Stimulated activated CD4-positive, alpha-beta T cell treated with anti-CD3 and anti-CD28 coated beads, Interleukin-2, amount 100 ng/mL, for 4 hours (primary cell): ENCODE data around the gene UTS2R.
"Not testable (repeated sequence)": the region's sequence is repeated elsewhere in the genome, so short reads cannot be mapped to it uniquely, and the experiment has no call there.

Source experiments
- DNase-seq: peaks from one replicate; pipeline ENCODE4 v3.0.0-alpha.2; 2020; ENCODE audit warnings: low read depth

The UTS2R gene

DNA sequence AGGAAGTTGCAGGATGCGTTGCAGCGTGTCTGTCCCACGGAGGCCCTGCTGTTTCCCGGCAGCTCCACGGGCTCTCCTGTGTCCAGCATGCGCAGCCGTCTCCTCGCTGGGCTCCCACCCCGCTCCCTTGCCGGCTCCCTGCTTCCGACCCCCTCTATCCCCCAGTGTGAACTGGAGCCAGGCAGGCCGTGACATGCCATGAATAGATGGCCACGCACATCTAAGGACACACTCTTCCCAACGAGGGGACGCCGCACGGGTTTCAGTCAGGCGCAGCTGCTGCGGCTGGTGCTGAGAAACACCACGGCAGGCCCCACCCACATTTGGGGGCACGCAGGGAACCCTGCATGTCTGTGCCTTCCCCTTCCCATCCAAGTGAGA is 37.4 kb downstream of the UTS2R start:
- no peak for DNase-seq

DNA sequence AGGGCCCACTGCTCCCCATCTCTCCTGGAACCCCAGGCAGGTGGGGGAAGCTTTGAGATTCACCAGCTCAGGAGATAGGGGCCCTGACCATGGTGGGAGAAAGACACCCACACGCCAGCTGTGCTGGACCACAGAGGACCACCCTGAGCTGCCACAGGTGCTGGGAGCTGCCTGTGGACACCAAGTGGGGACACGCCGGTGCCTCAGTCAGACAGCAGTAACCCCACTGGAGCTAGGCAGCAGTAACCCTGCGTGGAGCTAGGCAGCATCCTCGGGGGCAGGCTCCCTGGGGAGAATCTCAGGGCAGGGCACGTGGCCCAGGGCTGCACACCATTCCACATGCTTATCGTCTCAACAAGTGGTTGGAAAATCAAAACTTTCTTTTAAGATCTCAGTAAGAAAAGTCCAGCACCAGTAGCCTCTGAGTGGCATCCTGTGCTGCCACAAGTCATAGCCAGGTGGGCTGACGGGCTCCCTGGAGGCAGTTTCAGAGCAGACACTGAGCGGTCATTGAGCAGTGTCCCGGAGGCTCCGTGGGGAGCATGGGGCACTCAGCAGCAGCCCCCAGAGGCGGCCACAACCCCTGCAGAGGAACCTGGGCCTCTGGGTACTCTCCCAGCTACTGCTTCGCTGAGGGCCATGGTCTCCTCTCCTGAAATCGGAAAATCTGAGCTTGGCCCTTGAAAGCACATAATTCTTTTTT is 38.6 kb downstream of the UTS2R start:
- DNase-seq: no peak

DNA sequence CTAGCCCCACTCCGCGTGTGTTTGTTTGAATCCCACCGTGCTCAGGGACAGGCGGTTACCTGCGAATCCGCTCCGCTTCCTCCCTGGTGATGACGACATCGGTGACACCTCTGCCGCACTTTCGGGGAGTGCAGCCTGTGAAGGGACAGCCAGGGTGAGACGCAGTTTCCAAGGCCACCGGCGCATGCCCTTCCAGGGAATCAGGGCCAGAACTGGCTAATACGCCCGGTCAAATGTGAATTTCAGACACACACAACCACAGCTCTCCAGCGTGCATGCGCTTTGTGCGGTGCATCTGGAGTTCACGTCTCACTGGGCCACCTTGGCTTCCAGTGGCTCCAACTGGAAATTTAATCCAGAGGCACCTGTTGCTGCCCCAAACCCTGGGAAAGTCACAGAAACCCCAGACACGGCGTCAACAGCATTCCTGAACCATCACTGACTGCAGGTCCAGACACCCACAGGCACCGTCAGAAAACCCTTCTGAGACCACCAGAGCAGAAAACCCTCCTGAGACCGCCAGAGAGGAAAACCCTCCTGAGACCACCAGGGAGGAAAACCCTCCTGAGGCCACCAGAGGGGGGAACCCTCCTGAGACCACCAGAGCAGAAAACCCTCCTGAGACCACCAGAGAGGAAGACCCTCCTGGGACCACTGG is 40.0 kb downstream of the UTS2R start:
- DNase-seq: no peak

DNA sequence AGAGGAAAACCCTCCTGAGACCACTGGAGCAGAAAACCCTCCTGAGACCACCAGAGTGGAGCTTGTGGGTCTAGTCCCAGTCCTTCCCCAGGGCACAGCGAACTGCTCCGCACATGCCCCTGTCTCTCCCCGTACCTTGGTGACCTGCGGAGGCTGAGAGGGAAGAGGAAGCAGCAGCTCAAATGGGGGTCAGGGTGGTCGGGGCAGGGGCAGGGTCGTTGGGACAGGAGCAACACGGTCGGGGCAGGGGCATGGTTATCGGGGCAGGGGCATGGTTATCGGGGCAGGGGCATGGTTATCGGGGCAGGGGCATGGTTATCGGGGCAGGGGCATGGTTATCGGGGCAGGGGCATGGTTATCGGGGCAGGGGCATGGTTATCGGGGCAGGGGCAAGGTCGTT is 40.5 kb downstream of the UTS2R start:
- not testable (repeated sequence) for DNase-seq

DNA sequence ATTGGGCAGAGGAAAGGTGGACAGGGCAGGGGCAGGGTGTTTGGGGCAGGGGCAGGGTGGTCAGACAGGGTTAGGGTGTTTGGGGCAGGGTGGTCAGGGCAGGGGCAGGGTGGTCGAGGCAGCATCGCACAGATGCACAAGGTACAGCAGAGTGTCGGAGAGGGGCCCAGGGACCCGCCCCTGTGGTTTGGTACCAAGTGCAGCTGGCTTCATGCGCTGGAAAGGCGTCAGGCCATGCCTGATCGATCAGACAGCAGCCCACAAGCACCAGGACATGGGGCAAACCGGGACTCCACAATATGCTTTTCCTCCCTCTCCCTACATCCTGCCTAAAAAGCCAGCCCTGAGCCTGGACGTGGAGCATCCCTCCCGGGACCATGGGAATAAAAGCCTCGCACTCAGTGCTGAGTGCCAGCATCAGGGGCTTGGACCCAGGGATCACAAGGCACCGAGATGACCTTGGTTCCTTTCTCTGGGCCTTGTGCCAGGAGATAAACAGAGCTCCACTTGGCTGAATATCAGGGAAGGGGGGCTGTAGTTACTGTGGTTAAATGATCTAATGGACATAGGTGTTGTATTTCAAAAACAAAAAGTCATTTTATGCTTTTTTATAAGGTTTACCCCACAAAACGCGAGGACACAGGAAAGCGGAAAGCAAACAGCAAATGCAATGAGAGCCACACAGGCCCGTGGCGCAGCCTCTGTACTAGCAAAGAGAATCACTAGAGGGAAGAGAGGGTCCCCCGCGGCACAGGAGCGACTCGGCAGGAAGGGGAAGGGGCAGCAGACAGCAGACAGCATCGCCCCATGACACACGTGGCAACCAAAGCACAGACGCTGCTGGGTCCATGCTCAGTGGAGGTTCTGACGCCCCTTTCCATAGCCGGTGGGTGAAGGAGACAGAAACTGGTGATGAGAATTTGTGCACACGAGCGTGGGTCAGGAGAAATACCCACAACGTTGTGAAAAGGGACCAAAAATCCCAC is 41.3 kb downstream of the UTS2R start:
- no peak for DNase-seq

DNA sequence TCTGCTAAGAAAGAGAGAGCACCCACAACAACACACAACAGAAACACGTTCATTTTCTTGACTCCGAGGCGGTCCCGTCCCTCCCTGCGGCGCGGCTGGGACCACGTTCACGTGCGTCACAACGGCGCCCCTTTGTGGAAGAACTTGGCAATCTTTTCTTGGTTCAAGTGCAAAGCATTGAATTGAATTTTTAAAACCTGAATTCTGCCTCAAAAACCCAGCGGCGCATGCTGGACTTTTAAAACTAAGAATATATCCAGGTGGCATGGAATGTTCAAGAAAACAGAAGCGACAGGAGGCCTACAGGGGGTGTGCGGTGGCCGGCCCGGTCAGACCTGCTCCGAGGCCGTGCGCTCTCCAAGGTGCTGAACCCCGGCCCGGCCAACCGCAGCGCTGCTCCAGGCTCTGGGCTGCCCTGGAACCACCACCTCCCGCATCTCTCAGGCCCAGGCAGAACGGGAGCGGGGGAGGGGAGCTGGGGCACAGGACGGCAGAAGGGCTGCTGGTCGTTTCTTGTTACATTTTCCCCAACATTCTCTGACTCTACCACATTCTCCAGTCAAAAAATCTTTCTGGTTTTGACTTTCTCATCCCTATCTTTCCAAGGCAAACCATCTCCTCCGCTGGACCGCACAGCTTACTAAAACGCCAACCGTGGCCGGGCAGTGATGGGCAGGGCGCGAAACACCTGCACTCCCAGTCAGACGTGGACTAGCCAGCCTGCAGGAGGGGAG is 43.1 kb downstream of the UTS2R start:
- DNase-seq: peak; percentile 66

DNA sequence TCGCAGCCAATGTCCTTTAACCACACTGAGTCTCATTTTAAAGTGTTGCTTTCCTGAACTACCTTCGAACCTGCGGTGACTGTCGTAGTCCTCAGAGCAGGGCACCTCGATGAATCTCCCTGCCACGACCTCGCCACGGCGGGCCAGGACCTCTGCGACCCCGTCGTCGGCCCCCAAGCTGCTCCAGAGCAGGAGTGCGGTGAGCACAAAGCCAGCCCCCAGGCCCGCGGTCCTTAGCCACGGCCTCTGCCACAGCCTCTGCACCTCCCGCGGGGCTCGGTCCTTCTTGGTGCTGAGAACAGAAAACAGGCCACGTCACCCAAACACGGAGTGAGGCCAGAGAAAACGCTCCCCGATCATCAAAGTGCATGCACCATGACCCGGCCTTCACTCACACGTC is 43.8 kb downstream of the UTS2R start:
- DNase-seq: no peak

DNA sequence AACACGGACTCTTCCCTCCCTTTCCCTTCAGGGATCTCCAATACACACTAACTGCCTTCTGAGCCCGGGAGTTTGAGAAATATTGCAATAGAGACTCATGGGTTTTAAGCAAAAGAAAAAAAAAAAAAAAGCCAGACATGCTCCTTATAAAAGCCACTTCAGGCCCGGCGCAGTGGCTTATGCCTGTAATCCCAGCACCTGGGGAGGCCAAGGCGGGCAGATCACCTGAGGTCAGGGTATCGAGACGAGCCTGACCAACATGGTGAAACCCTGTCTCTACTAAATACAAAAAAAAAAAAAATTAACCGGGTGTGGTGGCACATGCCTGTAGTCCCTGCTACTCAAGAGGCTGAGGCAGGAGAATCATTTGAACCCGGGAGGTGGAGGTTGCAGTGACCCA is 44.2 kb downstream of the UTS2R start:
- DNase-seq: no peak

DNA sequence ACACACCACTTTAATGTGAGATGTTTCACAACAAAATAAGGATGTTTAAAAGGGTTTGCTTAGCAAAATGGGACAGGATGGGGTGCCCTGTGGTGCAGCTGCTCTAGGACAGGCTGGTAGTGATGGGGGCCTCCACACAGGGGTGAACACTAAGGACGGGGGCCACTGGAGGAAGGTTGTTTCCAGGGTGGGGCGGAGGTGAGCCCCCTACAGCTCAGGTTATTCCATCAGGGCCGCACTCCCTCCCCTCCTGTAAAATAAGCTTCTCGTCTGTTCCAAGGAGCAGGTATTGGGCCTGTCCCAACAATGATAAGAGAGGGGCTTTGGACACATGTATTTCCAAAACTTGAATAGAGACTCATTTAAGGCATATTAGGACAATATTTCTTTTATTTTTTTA is 44.7 kb downstream of the UTS2R start:
- DNase-seq: no peak

DNA sequence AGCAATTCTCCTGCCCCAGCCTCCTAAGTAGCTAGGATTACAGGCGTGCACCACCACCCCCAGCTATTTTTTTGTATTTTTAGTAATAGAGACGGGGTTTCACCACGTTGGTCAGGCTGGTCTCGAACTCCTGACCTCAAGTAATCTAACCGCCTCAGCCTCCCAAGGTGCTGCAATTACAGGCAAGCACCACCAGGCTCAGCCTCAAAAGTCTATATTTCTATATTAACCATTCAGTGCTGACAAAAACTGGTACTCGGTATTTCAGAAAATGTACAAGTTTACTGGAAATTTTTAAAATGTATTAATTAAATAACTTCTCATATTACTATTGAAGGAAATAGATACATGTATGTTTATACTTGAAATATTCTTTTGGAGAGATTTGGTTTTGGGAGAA is 45.2 kb downstream of the UTS2R start:
- DNase-seq: no peak

DNA sequence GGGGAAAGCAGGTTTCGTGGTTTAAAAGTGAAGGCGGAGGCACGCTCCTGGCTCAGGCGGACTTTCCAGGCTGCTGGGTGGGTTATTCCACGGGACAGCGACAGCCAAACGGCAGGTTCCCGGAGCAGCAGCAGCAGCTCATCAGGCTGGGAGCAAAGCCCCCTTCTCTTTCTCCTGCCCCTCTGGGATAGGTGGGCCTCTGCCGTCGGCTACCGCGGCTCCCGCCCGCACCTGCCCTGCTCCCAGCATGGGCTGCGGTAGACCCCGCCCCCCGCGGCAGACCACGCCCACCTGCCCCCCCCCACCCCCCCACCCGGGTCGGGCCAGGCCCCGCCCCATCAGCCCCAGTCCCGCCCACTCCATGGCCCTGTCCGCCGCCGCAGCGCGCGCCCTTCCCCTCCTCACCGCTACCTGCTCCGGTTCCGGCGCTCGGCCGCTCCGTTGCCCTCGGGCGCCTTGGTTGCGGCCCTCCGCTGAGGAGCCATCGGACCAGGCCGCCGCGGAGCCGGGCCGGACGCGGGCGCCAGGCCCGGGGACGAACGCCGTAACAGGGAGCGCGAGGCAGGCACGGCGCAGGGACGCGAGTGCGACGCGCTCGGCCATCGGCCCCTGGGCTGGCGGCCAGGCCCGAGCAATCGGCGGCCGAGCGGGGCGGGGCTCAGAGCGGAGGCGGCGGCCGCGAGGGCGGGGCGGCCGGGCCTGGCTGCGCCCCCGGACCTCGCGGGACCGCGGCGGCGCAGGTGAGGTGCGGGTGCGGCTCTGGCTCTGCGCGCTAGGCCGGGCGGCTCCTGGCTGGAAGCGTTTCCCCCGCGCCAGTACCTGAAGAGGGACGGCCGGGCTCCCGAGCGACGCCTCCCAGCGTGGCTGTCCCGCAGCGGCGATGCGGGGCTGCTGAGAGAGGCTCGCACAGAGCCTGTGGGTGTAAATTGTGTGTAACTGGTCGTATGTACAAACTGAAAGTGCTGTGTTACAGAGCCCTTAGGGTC is 46.7 kb downstream of the UTS2R start, which contains the start of the genes HEXD and OGFOD3:
Gene HEXD, plus strand, starts transcription at position 347 of the 986 bp plus-strand sequence. CDS start 1,453 bp downstream, outside the sequence.
Gene OGFOD3, minus strand, starts transcription at position 586 of the 986 bp plus-strand sequence. Its CDS starts 101 bp downstream, at position 485.
- DNase-seq: peak; percentile 72

DNA sequence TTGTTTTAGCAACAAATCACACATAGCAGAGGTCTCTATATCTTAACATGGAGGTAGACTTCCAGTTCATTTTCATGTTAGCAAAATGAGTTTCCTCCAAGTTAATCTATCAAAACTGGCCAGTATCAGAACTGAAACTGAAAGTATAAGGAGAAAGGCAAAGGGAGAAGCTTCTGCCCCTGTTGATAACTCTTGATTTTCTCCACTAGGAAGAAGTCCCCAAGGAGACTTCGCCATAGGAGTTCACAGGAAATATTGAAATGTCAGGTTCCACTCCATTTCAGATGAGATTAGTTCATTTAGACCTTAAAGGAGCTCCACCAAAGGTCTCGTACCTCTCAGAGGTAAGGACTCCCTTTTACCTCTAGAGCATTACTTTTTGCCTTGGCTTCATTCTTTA is 48.0 kb downstream of the UTS2R start:
- DNase-seq: no peak

DNA sequence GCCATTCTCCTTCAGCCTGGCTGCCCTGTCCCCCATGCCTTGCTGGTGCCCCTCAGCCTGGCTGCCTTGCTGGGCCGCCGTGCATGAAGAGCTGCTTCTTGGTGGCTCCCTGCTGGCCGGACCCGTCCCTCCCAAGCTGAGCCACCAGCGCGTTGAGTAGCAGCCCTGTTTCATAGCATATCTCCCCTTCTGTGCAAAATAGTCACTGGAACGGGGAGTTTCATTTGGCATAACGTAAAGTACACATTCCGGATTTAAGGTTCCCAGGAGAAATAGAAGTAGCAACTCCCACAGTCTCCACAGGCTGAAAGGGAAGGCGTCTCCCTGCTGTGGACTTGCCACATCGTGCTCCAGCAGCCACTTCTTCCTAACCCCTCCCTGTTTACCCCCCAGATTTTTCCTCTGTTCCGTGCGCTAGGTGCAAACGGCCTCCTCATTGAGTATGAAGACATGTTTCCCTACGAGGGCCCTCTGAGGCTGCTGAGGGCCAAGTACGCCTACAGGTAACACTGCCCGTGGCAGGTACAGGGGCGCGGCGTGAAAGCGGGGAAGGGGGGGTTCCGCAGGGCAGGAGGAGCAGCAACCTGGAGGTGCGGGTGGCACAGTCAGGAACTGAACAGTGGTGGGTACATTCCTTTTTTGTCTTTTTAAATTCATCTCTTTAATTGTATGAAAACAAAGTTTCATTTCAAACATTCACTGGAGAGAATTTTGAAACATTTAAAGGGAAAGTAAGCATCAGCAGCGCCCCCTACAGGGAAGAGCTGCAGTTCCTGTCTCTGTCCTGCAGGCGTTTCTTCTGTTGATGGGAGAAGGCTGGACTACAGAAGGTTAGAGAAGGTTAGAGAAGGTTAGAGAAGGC is 52.7 kb downstream of the UTS2R start:
- peak; percentile 36 for DNase-seq

DNA sequence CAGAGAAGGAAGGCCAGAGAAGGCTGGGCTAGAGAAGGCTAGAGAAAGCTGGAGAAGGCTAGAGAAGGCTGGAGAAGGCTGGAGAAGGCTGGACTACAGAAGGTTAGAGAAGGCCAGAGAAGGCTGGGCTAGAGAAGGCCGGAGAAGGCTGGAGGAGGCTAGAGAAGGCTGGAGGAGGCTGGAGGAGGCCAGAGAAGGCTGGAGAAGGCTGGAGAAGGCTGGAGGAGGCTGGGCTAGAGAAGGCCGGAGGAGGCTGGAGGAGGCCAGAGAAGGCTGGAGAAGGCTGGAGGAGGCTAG is 53.2 kb downstream of the UTS2R start:
- DNase-seq: no peak
